ENCODE results near the gene ATXN3.
A peak's percentile ranks its signal among the peaks of the same experiment; 100 is the strongest.
"Not testable (repeated sequence)": the region's sequence is repeated elsewhere in the genome, so short reads cannot be mapped to it uniquely, and the experiment has no call there.

ATXN3 gene

GRCh38 chr14:92058006-92058917 lies 48.1 kb downstream of the ATXN3 start:
- DNase-seq = no peak

DNA sequence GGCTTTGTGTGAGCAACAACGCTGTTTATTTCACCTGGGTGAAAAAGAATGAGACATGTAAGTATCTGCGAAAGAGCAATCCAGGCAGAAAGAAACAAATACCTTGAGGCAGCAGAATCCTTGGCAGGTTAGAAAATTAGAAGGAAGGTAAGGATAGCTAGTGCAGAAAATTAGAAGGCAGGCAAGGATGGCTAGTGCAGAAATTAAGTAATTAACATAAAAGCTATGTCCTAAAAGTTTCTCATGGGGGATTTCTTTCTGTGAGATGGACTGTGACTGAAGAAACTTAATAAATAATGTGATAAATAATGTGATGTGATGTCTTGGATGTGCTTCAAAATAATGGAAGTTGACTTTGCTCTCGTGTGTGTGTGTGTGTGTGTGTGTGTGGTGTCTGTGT lies 56.6 kb downstream of the ATXN3 start:
- no peak for DNase-seq

DNA sequence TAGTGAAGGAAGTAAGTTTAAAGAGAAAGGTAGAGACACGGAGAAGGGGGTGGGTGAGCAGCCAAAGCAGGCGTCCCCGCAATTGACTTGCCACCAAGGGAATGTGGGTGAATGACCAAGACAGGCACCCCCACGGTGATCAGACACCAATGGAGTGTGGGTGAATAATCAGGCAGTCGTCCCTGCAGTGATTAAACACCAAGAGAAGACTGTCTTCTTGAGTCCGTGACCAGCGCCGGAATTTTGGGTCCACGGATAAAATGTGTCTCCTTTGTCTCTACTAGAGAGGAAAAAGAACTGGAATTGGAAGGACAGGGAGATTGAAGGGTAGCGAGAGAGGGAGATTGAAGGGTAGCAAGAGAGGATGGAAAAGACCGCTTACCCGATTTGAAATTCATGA lies 57.2 kb downstream of the ATXN3 start:
- not testable (repeated sequence) for DNase-seq

DNA sequence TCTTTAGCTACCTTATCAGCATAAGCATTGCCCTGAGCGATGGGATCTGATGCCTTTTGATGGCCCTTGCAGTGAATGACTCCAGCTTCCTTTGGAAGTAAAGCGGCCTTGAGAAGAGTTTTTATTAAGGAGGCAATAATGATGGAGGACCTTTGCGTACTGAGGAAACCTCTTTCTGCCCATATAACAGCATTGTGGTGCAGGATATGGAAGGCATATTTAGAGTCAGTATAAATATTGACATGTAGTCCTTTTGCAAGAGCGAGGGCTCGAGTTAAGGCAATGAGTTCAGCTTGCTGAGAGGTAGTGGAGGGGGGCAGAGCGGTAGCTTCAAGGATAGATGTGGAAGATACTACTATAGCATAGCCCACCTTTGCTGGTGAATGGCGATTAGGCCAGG lies 60.5 kb downstream of the ATXN3 start:
- DNase-seq = not testable (repeated sequence)

- not testable (repeated sequence) for DNase-seq
Measured at GRCh38 chr14:92041766-92042165, 64.6 kb downstream of the ATXN3 start.

DNA sequence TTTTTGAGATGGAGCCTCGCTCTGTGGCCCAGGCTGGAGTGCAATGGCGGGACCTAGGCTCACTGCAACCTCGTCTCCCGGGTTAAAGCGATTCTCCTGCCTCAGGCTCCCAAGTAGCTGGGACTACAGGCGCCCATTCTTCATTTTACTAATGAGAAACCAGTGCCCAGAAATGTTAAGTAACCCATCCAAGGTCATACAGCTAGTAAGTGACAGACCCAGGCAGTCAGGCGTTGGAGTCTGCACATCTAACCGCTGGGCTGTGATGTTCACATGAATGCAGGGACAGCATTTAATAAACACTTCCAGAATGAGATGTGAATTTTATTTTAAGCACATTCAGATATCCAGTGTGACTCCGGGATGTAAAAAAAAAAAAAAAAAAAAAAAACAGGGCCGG lies 65.2 kb downstream of the ATXN3 start:
- DNase-seq = no peak

DNA sequence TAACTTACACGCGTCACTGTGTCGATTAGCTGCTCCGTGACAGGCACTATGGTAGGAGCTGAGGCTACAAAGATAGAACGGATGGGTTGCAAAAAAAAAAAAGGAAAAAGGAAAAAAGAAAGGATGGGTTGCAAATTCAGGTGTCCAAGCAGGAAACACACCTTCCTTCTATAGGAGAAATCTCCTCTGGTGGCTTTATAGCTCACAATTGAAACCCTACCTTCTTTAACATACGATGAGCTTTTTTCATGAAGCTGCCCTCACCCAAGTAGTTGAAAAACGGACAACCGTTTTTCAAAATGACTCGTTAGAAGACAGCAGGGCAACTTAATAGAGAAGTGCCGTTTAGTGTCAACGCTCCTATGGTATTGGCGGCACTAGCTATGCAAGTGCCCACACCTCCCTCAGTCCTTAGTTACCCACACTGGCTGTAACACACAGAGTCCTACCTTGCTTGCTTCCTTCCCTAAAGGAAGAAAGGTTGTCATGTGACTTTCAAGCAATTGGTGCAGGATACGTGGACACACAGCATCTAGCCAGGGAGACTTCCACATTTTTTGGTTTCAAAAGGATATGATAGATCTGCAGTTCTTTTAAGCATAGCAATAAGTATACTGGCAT lies 65.8 kb downstream of the ATXN3 start:
- DNase-seq = peak; percentile 44 to 71 (median 57)

- DNase-seq = peak; percentile 95 to 98 (median 97)
Measured at GRCh38 chr14:92039719-92040430, 66.5 kb downstream of the ATXN3 start, which contains the start of gene TRIP11. TRIP11 (minus strand) TSS chr14:92040059; CDS start chr14:92039685, 374 bp downstream.

DNA sequence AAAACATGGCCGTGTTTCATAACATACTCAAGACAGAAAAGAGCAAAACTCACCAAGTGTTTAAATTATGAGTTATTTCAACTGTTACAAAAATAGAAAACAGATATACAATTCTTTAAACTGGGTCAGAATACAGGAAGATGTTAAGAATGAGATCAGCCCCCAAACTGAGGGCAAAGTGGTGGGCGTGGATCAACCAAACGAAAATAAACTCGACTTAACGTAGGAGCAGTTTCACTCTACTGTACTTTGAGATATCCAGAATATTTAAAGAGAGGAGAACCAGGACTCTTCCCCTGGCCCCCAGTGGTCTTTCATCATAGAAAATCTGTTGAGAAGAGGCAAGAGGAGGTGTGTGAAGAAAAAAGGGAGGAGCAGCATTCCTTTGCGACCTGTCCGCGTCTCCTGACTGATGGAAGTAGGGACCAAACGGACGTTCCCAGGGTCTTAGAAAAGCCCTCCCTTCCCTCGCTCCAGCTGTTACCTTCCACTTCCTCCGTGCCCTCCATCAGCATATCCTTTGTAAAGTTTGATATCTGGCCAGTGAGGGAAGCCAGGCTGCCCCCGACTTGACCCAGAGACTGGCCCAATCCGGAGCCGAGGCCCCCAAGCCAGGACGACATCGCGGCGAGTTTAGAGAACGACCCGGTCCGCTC lies 67.2 kb downstream of the ATXN3 start:
- peak; percentile 29 to 52 (median 44) for DNase-seq

DNA sequence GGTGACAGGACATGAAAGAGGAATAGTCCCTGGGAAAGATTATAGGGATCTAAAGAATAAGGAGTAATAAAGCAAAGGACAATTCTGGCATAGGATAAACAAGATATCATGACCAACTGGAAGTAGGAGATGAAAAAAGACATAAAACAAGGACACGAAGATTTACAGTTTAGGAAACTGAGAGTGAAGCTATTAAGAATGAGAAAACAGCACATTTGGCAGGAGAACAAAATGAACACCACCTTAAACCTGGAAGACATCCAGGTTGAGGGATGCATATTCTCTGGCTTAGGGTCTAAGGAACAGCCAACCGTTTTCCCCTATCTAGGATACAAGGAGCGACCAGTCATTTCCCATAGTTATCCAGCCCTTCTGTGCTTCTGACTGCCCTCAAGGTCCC lies 68.4 kb downstream of the ATXN3 start:
- DNase-seq = no peak

GRCh38 chr14:92035890-92036289 lies 70.5 kb downstream of the ATXN3 start:
- no peak for DNase-seq

- DNase-seq = no peak
Measured at GRCh38 chr14:92033906-92034687, 72.3 kb downstream of the ATXN3 start.

GRCh38 chr14:92033433-92033832 lies 72.9 kb downstream of the ATXN3 start:
- no peak for DNase-seq

DNA sequence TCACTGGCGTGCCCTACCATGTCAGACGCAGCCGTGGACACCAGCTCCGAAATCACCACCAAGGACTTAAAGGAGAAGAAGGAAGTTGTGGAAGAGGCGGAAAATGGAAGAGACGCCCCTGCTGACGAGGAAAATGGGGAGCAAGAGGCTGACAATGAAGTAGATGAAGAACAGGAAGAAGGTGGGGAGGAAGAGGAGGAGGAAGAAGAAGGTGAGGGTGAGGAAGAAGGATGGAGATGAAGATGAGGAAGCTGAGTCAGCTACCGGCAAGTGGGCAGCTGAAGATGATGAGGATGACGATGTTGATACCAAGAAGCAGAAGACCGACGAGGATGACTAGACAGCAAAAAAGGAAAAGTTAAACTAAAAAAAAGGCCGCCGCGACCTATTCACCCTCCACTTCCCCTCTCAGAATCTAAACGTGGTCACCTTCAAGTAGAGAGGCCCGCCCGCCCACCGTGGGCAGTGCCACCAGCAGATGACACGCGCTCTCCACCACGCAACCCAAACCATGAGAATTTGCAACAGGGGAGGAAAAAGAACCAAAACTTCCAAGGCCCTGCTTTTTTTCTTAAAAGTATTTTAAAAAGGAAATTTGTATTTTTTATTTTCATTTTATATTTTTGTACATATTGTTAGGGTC lies 79.7 kb downstream of the ATXN3 start:
- peak; percentile 12 to 44 (median 27) for DNase-seq

DNA sequence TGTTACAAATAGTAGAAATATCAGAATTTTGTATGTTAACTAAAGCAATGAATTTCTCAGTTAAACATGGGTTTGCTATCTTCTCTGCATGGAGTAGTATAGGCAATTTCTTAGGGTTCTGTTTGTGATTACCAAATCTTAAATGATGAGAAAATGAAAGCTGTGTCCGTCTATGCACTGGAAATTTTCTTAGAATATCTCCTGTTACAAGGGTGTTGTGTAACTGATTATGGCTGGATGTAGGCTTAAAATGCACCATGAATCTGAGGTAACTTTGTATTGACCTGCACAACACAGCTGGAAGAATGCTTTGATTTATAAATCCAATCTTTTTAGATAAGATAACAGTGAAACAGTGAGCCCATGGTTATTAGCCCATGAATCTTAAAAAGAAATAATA lies 84.3 kb downstream of the ATXN3 start:
- DNase-seq = no peak

DNA sequence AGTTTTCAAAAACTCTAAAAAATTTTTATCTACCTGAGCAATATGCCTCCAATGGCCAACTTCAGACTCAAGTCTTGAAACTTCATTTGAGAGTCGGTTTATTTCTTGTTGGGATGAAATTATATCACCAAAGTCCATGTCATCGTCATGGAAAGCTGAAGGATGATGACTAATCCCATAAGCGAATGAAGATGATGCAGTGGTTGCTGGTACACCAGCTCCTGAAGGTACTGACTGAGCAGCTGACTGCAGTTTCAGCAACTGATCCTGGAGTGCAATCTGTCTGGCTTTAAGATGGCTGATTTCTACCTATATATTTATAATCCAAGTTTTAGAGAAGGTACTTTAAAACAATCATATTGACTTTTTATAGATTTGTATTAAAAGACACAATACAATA lies 84.9 kb downstream of the ATXN3 start:
- no peak for DNase-seq

GRCh38 chr14:92014040-92014439 lies 92.3 kb downstream of the ATXN3 start:
- no peak for DNase-seq

DNA sequence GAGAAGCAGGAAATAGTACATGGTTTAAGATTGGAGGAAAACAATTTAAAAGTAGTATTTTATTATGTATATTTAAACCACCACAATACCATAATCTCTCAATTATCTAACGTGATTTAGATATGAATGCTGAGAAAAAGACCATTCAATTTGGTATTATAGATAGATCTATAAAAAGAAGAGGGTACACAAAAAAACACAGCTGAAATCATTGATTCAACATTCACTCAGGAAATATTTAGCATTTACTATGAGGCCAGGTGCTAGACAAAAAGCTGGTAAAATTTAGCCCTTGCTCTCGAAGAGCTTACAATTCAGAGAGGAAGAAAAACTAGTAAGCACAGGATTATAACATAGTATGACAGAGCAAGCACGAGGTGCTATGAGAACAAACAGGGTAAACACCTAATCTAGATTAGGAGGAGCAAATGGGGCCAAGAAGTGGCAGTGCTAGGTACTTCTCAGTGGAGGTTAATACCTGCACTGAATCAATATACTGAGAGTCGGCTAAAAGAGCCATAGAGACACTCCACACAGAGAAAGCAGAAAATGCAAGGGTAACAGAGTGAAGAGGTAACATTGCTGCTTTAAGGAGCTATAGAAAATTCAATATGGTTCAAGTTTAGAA lies 94.1 kb downstream of the ATXN3 start:
- no peak for DNase-seq

DNA sequence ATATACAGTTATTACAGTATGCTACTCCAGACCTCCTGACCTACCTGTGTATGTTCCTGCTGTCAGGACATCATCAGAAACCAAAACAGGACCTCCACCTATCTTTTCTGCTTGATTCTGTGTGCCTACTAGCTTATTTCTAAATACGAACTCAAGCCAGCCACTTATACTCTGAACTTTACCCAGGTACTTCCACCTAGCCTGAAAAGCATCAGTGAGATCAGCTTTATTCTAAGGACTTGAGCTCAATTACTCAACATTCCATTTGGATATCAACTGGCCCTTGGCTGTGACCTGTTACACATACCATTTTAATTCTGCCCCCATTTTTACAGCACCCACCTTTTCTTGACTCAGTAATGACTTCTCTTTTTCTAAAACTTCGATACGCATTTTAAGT lies 95.7 kb downstream of the ATXN3 start:
- no peak for DNase-seq

DNA sequence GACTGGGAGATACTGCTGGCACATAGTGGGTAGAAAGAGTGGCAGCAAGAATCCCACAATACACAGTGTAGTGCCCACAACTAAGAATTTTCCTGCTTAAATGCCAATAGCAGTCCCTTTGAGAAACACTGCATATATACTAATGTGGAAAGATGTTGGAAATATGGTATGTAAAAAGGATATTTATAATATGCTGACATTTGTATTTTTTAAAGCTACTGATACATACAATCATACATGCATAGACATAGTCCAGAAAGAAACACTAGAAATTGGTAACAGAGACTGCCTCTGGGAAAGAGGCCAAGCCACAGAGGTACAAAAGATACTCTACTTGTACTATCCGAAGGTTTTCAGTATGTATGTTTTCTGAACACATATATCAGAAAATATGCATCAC lies 96.8 kb downstream of the ATXN3 start:
- DNase-seq = no peak
